Stimulated activated CD4-positive, alpha-beta T cell treated with anti-CD3 and anti-CD28 coated beads, TNF-alpha, amount 100 ng/mL, for 24 hours (primary cell): ENCODE measurements around the gene ACTG1.

Experiments
- DNase-seq, 3 experiments: peaks; one replicate each; pipeline ENCODE4 v3.0.0-alpha.2; 2020; ENCODE audit warnings: low read depth in 3 of 3

Gene ACTG1

DNA sequence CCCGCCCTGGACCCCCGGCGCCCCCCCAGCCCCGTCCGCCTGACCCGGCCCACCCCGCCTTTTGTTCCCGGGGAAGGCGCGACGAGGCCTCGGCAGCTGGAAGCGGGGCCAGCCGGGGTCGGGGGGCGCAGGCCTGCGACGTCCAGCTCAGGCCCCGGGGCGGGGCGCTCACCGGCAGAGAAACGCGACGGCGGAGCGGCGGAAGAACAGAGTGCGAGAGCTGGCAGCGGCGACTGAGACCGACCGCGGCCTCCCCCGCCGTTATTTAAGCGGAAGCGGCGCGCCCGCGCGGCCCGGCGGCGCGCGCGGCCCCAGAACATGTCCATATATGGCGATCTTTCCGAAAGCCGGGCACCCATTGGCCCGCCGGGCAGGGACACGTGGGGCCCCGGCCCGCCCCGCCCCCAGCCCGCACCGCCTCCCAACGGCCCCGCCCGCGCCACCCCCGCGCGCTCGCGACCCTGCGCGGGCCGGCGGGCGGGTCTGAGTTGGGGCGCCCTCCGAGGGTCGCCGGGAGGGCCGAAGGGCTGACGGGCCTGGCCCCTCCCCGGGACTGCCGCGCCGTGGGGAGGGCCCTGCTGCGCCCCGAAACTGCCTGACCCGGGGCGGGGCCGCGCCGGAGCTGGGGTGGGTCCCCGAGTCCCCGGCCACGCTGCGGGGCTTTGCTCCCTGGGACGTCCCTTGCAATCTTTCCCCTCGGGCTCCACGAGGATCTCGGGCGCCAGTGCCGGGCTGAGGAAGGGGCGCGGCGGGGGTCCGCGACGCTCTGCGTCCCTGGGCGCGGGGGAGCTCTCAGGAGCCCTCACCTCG lies at the start of gene ACTG1:
ACTG1 (minus strand) TSS at position 238 of the 810 bp plus-strand sequence. CDS start 445 bp downstream, outside the sequence.
- peak; percentile 82 to 89 (median 83) for DNase-seq

DNA sequence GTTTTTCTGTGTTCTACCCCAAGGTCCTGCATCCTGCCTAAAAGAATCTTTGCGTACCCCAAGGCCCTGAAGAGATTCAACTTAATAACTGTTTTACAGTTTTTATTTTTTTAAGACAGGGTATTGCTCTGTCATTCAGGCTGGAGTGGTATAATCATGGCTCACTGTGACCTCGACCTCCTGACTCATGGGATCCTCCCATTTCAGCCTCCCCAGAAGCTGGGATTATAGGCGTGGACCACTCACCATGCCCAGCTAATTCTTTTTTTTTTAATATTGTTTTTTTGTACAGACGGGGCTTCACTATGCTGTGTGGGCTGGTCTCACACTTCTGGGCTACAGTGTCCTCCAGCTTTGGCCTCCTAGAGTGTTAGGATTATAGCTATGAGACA lies 48.9 kb upstream of the ACTG1 start:
- no peak for DNase-seq

DNA sequence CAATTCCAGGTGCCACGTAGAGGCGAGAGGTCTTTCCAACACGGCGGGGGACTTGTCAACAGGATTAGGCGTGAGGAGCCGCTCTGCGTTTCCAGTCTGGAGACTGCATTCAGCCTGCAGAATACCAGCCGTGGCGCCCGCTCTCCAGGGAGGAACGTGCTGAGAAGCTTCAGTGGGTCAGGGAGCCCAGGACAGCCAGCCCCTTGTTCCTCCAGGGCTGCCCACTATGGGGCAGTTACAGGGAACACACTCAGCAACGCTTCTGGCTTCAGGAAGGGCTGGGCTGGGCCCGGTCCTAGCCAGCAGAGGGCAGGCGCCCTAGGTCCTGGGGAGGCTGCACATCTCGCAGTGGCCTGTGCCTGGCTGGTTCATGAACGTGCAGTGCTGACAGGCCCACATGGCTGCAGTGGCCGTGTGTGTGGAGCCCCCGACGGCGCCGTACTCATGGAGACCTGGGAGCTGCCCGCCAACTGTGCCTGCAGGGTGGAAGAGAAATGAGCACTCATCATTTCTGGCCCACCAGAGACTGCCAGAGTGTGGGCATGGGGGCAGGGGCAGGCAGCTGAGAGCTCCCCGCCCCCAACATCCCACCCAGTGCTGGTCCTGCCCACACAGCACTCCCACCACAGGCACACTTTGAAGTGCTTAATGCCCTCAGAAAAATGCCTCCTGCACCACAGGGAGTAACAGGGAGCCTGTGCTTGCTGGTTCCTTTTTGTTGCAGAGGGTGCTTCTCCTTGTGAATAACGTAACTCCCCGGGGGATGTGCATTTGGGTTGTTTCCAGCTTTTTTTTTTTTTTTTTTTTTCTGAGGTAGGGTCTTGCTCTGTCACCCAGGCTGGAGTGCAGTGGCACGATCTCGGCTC lies 46.6 kb upstream of the ACTG1 start:
- no peak for DNase-seq

DNA sequence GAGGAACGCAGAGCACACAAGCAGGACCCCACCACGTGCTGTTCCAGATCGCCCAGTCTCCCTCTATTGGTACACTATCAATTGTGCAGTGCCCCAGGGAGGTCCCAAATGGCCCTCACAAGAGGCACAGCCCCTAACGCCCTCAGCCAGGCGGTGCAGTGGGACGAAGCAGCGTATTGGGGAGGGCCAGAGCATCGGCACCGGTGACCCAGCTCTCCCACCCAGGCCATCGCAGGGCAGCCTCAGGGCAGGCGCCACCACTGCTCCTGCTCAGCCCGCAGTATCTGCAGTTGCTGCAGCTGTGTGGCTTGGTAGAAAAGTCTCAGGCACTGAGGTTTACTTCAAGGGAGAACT lies 45.5 kb upstream of the ACTG1 start:
- no peak for DNase-seq

DNA sequence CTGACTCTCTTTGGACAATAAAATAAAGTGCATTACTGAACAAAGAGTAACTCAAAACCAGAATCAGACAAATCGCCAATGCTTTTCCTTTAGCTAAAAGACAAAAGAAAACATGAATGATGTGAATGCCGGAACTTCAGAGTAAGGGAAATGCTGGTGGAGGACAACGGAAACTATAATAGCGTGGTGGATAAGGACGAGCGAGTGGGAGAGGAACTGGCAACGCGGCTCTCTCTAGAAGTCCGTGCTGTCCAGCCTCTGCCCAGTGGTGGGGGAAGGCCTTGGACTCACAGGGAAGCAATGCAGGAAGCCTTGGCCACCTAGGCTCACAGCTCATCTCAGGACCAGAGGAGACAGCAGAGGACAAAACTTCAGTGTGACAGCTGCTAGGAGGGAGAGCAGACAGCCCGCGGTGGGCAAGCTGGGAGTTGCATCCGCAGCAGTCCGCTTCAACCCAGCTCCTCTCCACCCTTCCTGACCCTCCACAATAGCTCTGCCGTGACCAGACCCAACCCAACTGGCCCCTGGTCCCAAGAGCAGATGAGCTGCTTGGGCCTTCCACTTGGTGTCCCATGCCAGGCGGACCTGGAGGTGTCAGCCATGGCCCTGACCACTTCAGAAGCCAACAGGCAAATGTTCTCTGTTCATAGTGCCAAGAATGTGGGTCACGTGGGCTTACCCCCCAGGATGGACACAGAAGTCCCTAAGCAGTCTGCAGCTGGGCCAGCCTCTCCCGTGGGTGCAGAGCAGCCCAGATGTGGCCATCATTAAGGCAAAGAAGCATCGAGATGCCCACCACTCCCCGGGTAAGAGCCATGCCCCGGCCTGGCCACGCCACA lies 44.9 kb upstream of the ACTG1 start:
- DNase-seq: no peak

DNA sequence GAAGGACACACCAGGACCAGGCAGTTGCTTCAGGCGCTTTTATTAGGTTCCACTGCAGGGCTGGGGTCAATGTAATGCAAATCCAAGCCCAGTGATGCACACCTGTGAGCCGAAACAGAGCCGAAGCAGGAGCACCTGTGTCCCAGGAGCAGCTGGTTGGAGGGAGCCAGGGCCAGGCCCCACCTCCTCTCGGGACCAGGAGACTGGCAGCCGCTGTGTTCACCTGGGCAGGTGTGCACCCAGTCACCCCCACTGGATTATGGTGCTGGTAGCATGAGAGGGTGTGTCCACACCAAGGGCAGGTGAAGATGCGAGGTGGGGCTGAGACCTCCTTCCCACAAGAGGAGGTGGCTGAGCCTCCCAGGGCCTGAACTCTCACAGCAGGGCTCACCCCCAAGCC lies 44.3 kb upstream of the ACTG1 start:
- no peak for DNase-seq

DNA sequence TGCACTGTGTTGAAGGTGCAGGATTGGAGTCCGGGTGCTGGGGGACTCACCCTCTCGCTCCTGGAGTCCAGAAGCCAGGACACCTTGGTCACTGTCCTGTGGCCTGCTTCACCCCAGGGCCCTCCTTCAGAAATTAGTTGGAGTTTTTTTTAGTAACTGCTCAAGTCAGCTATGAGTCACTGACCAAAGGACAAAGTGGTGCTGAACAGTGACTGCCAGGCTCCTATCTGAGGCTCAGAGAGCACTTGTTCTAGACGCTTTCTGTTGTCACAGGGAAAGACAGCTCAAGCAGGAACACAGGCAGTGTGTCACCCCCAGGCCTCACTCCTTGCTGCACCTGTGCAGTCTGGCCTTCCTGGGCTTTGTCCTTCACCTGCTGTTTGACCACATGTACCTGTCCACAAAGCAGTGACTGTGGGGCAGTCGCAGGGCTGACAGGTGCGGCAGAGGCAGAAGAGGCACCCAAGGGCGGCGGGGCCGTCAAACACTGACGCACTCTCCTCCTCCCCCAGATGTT lies 43.6 kb upstream of the ACTG1 start:
- DNase-seq: no peak

DNA sequence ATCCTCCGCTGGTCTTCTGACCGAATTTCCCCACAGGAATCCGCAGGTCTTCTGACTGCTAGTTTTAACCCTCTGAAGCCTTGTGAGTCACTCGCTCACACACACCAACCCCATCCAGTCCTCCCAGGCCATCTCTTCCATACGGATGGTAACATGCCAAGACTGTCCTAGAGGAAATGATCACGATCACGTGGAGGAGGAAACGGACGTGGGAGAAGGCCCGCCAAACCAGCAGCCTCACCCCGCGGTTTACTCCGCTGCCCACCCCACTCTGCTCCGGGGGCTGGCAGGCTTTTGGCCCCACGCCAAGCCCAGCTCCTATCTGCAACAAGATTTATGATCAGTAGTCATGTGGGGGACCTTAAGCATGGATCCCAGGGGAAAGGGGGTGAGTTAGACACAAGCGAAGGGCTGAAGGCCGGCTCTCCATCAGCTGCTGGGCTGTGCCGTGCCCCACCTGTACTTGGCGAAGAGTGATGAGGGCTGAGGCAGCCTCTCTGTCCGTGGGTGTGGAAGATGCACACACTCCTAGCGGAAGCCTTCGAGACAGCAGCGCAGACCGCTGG lies 41.1 kb upstream of the ACTG1 start:
- DNase-seq: no peak

DNA sequence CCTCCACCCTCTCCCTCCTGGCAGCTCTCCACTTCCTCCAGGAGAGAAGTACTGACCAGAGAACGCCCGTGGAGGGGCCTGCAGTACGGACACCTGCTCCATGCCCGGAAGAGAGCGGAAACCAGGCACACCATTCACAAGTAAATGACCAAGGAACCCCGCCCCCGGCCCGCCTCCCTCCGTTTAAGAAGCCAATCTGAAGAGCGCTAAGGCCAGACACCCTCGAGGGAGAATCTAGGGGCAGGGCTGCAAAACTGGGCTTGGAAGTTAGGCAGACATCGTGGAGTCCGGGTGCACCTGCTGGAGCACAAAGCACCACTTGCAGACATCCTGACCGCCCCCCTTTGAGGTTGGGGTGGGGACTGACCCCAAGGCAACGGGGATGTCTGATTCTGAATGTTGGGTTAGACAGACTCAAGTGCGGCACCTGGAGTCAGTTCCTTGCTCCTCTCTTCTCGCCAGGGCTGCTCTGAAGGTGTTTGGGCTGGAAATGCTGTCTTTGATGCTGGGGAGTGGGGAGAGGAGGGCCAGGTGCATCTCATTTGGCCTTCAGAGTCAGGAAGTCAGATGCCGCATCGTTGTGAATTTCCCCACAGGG lies 40.5 kb upstream of the ACTG1 start:
- DNase-seq: peak; percentile 56 to 84 (median 58)

DNA sequence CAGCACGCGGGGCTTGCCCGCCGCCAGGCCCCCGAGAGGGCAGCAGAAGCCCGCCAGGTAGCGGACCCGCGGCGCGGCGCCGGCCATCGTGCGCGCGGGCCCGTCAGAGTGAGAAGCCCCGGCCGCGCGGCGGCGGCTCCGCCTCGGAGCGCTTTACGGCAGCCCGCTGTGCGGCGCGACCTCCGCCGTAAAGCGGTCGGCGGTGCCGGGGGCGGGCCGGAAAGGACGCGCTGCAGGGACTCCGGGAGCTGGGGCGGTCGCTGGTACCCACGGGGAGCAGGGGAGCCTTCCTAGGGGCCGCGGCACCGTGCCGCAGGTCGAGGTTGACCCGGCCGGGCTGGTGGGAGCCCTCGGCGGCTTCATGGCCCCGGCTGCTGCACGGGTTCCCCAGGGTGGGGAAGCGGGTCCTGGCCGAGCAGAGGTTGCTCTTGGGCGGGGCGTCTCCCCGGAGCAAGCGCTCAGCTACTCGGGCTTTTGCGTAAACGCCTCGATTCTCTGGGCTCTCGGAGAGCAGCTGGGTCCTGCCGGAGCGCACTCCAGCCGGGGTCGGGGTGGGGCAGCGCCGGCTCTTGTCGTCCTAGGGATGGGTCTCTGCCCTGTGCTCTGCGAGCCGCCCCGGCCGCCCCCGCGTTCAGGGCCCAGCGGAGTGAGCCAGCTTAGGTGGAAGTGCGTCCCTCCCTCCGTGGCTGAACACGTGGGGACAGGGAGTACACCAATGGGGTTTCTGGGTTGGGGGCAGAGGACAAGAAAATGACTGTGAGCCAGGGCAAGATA lies 39.8 kb upstream of the ACTG1 start, which contains the start of gene FAAP100:
FAAP100 (minus strand) TSS at position 110 of the 774 bp plus-strand sequence; CDS start at position 87, 23 bp downstream.
- DNase-seq: peak; percentile 59 to 80 (median 68)

DNA sequence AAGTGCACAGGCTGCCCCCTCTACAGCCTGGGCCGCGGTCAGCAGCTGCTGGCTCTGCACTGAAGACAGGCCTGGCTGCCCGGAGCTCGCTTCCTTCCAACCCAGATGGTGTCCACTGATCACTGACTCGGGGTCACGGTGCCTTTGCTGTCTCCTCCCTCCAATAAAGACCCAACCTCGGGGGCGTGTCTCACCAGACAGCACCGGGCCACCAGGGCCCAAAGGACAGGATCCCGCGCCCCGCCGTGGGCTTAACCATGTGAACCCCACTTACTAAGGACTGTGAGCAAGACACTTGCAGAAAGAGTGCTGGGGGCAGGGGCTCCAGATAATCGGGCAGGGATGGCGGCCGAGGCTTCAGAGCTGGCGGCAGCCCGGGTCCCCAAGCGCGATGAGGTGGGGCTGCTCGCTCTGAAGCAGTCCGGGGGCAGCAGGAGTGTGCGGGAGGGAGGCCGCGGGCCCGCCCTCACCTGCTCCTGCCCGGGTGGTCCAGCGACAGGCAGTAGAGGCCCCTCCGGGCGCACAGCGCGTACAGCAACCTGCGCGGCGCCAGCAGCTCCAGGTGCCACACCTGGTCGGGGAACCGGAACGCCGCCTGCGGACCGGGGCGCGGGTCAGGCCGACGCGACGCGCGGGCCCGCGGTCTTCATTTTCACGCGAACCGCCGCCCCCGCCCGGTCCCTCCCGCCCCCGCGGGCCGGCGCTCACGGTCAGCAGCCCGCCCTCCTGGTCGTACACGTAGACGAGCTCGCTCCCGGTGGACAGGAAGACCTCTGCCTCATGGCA lies 39.1 kb upstream of the ACTG1 start:
- no peak for DNase-seq

DNA sequence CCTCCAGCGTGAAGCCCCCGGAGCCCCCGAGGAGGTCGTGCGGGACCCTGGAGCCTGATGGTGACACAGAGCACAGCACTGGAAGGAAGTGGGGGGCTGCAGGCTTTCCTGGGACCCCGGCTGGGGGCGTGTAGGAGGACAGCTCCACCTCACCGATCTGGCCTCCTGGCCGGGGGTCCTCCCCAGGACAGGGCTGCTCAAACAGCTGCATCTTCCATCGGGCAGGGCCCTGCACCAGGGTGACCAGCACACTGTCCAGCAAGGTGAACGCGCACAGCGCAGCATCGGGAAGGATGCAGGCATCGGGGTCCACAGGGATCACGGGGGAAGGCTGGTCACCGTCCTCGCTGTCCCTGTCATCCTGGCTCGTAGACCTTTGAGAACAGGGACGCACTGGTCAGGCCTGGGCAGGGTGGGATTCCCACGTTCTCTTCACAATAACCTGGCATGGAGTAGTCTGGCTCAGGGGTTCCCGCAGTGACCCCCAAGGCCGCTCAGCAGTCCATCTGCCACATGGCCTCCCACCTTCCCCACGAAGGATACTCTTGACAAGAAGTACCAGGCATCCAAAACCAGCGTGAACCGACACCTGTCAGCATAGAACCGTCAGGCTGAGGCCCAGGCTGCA lies 38.3 kb upstream of the ACTG1 start:
- no peak for DNase-seq

DNA sequence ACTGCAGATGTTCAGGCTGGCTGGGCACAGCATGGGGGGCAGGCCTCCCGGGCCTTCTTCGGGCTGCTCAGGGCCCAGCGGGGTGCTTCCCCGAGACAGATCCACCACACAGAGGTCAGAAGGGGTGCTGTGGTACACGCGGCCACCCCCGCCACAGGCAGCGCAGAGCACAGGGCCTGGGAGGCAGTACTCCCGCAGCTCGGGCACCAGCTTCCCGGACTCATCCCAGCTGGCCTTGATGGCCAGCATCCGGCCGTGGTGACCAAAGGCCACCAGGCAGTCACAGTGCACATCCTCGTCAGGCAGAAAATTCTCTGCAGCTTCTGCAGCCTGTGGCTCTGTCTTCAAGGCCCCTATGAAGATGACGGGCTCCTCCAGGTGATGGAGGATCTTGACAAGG lies 37.7 kb upstream of the ACTG1 start:
- no peak for DNase-seq

DNA sequence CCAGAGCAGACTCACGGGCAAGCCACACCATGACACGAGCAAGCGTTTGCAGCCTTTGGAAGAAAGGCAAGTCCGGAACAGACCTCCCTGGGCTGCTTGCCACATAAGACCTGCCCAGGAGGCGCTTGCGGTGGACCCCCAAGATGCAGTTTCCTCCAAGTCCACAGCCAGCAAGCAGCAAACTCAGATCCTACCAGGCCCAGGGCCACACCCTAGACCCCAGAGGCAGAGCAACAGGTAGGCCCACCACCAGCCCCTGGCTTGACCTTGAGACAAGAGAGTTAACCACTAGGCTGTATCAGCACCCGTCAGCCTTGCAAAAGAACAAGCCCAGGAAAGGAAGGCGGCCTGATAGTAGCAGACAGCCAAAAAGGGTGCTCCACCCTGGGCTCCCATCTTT lies 37.2 kb upstream of the ACTG1 start:
- DNase-seq: no peak

DNA sequence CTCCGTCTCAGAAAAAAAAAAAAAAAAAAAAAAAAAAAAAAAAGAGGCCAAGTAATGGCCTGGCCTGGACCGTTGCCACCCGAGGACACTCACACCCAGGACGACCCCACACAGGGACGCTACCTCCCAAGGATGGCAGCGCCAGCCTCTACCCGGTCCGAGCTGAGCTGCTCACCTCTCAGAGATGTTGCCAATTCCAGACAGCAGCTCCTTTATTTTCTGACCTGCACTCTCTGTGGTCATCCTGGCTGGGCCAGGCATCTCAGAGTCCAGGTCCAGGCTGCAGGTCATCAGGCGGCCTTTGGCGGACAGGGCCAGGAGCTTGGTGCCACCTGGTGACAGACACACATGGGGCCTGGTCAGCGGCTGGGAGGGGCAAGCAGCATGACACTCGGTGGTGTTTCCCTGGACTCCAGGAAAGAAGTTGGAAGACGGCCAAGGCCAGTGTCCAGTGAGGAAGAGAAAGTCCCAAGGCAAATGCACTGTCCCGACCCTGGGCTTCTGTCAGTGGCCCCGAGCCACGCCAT lies 36.5 kb upstream of the ACTG1 start:
- no peak for DNase-seq

DNA sequence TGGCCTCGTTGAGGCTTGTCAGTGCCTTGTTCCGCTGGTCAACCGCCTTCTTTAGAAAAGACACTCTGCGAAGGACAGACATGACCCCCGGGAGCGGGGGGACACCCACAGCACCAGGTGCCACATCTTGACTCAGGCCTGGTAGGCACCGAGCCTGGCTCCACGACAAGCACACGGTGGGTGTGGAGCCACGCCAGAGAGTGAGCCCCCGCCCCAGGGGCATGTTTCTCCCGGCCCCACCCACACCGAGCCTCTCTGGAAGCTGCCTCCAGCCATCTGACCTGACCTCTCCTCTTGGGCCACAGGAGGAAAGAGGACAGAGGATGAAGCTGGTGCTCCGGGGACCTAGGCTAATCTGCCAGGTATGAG lies 35.0 kb upstream of the ACTG1 start:
- no peak for DNase-seq

DNA sequence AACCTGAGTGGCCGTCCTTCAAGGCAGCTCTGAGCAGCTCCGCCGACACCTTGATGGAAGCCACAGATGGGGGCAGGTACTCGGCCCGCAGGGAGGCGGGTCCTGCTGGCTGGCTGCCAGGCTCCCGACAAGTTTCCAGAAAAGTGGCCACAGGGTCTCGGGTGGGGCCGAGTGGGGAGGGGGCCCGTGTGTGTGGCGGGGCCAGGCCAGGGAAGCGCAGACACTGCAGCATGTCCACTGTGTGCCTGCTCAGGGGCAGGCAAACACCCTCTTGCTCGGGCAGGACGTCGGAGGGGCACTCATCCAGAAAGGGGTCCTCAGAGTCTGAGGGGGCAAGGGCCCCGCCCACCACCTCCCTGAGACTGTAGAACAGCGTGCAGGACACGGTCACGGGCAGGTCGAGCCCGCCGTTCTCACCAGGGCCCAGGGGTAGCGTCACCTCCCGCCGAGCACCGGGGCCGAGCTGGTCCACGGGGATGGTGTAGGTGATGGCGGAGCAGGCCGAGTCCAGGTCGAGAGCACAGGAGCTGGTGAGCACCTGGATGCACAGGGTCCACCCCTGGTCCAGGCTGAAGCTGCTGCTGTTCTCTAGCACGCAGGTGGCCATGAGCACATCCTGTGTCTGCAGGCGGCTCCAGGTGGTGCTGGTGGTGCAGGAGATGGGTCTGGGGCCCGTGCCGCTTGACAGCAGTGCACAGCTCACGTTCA lies 34.5 kb upstream of the ACTG1 start:
- DNase-seq: no peak
